H1 (cell line): Measurements from ENCODE around the gene NEURL1B.

Experiments used
- CHD1 ChIP-seq: IDR thresholded peaks from 2 replicates; pipeline ENCODE4 v1.6.1; 2012; ENCODE audit warnings: low read depth, low read length, improper control_type of control experiment
- EZH2 ChIP-seq: fragments of 200-600 bp; sonication (generic); IDR thresholded peaks from 2 replicates; pipeline ENCODE4 v1.7.1; 2012; ENCODE audit warnings: low read depth, mild to moderate bottlenecking, moderate library complexity, low read length, inconsistent platforms; ENCODE audit not compliant: severe bottlenecking
- GABPA ChIP-seq: IDR thresholded peaks from 2 replicates; pipeline ENCODE4 v1.6.1; 2011; ENCODE audit warnings: mild to moderate bottlenecking, low read length, moderate library complexity, borderline replicate concordance; ENCODE audit not compliant: insufficient read depth
- GTF2F1 ChIP-seq: IDR thresholded peaks from 2 replicates; pipeline ENCODE4 v1.6.1; 2012; ENCODE audit warnings: low read depth, low read length, improper control_type of control experiment, borderline replicate concordance
- NANOG ChIP-seq: IDR thresholded peaks from 2 replicates; pipeline ENCODE4 v1.6.1; 2011; ENCODE audit warnings: low read length, low read depth, mild to moderate bottlenecking, inconsistent platforms; ENCODE audit not compliant: insufficient read depth, poor library complexity, severe bottlenecking
- NRF1 ChIP-seq: IDR thresholded peaks from 2 replicates; pipeline ENCODE4 v1.6.1; 2011; ENCODE audit warnings: mild to moderate bottlenecking, low read depth, low read length, improper control_type of control experiment
- POLR2A ChIP-seq, 2 experiments: IDR thresholded peaks; 1 replicate in 1 of 2; 2 replicates in 1 of 2; pipeline ENCODE4 v1.6.1; 2011; ENCODE audit warnings: low read depth in 2 of 2, low read length in 2 of 2, mild to moderate bottlenecking in 2 of 2; ENCODE audit errors: control extremely low read depth in 1 of 2
- POLR2AphosphoS5 ChIP-seq: IDR thresholded peaks from 2 replicates; pipeline ENCODE4 v1.6.1; 2011; ENCODE audit warnings: low read depth, low read length
- SP2 ChIP-seq: IDR thresholded peaks from 2 replicates; pipeline ENCODE4 v1.6.1; 2012; ENCODE audit warnings: mild to moderate bottlenecking, low read length, inconsistent platforms
- TF ChIP-seq, protein P1 (sequence below), 3 experiments: IDR thresholded peaks; 1 replicate in 2 of 3; 2 replicates in 1 of 3; pipeline versions ENCODE4 v1.5.1 to v1.6.1; 2011; ENCODE audit warnings: low read length in 3 of 3, mild to moderate bottlenecking in 3 of 3, inconsistent platforms in 2 of 3, low read depth in 1 of 3, moderate library complexity in 1 of 3; ENCODE audit not compliant: insufficient read depth in 1 of 3; ENCODE audit errors: control extremely low read depth in 1 of 3
- TF ChIP-seq, protein P2 (sequence below): IDR thresholded peaks from 2 replicates; pipeline ENCODE4 v1.6.1; 2012; ENCODE audit warnings: inconsistent platforms

- no peak for TF ChIP-seq GABPA
- TF ChIP-seq EZH2: no peak
- TF ChIP-seq, protein P1, sequence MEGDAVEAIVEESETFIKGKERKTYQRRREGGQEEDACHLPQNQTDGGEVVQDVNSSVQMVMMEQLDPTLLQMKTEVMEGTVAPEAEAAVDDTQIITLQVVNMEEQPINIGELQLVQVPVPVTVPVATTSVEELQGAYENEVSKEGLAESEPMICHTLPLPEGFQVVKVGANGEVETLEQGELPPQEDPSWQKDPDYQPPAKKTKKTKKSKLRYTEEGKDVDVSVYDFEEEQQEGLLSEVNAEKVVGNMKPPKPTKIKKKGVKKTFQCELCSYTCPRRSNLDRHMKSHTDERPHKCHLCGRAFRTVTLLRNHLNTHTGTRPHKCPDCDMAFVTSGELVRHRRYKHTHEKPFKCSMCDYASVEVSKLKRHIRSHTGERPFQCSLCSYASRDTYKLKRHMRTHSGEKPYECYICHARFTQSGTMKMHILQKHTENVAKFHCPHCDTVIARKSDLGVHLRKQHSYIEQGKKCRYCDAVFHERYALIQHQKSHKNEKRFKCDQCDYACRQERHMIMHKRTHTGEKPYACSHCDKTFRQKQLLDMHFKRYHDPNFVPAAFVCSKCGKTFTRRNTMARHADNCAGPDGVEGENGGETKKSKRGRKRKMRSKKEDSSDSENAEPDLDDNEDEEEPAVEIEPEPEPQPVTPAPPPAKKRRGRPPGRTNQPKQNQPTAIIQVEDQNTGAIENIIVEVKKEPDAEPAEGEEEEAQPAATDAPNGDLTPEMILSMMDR (IDR thresholded peaks at IDR 0.05; ENCODE audit: control extremely low read depth in 1 of 3, insufficient read depth in 1 of 3, low read depth in 1 of 3, low read length in 3 of 3): no peak
- TF ChIP-seq NANOG: no peak
- no peak for TF ChIP-seq CHD1
- no peak for TF ChIP-seq GTF2F1
- no peak for TF ChIP-seq NRF1
- TF ChIP-seq POLR2AphosphoS5: no peak
- TF ChIP-seq, protein P2, sequence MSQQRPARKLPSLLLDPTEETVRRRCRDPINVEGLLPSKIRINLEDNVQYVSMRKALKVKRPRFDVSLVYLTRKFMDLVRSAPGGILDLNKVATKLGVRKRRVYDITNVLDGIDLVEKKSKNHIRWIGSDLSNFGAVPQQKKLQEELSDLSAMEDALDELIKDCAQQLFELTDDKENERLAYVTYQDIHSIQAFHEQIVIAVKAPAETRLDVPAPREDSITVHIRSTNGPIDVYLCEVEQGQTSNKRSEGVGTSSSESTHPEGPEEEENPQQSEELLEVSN: no peak
- no peak for TF ChIP-seq SP2
- TF ChIP-seq POLR2A (IDR thresholded peaks at IDR 0.05; ENCODE audit: control extremely low read depth in 1 of 2, low read depth in 2 of 2, low read length in 2 of 2): no peak
These were observed 41.9 kb upstream of the NEURL1B start for GRCh38 chr5:172599204-172599567.
